RWPE2 (cell line): ENCODE results near the gene MFNG.

ENCODE experiments used
- ATAC-seq: fragments of 200-7000 bp; cut with Tn5 transposase; 3 replicates; pipeline ENCODE4 v1.9.1; 2021; ENCODE audit warnings: low read depth
- DNase-seq: peaks from one replicate; pipeline ENCODE4 v3.0.0-alpha.2; 2020; ENCODE audit warnings: low spot score
- H3K27ac ChIP-seq: fragments of 450-650 bp; 2 replicates; pipeline ENCODE4 v1.5.1; 2017; ENCODE audit warnings: mild to moderate bottlenecking; ENCODE audit not compliant: poor library complexity, severe bottlenecking
- H3K27me3 ChIP-seq: fragments of 250-450 bp; sonication (Bioruptor Pico); 2 replicates; pipeline ENCODE4 v1.5.1; 2021; ENCODE audit warnings: mild to moderate bottlenecking, moderate library complexity; ENCODE audit not compliant: insufficient read depth, poor library complexity, severe bottlenecking
- H3K36me3 ChIP-seq: fragments of 250-450 bp; sonication (Bioruptor Pico); 2 replicates; pipeline ENCODE4 v1.5.1; 2020; ENCODE audit warnings: low read depth, mild to moderate bottlenecking, moderate library complexity
- H3K4me1 ChIP-seq: fragments of 250-450 bp; sonication (Bioruptor Pico); 2 replicates; pipeline ENCODE4 v1.5.1; 2021; ENCODE audit warnings: mild to moderate bottlenecking, moderate library complexity; ENCODE audit not compliant: insufficient read depth, poor library complexity, severe bottlenecking
- H3K4me3 ChIP-seq: fragments of 250-450 bp; sonication (Bioruptor Pico); 2 replicates; pipeline ENCODE4 v1.5.1; 2021; ENCODE audit warnings: mild to moderate bottlenecking, moderate library complexity; ENCODE audit not compliant: severe bottlenecking
- H3K9me3 ChIP-seq: fragments of 250-450 bp; sonication (Bioruptor Pico); 2 replicates; pipeline ENCODE4 v1.5.1; 2021; ENCODE audit warnings: mild to moderate bottlenecking, moderate library complexity; ENCODE audit not compliant: severe bottlenecking
- TF ChIP-seq, protein P1 (sequence below): fragments of 450-650 bp; IDR thresholded peaks from one replicate; pipeline ENCODE4 v1.5.1; 2017; ENCODE audit warnings: mild to moderate bottlenecking, moderate library complexity; ENCODE audit not compliant: poor library complexity, severe bottlenecking

Gene MFNG

DNA sequence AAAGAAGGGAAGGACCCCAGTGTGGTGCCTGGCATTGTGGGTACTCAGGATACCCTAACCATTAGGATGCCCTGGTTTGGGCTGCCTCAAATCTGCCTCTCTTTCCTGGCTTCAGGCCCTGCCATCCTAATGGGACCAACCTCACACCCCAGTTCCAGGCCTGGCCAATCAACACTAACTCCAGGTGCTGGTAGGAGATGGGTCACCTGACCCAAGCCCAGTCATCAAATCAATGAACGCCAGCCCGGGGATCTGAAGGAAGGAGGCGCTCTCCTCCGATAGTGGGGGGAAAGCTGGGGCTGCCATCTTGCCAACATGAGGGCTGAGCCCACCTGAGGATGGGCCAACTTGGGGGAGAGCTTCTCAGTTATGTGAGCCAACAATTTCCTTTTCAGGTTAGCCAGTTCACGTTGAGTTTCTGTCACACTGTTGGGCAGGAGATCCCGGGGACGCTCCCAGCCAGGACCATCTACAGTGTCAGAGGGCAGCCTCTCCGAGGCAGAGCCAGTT is 12.7 kb downstream of the MFNG start:
- H3K36me3 ChIP-seq, result no peaks in the 10 kb centered on the region
- H3K9me3 ChIP-seq, result no peaks in the 10 kb centered on the region
- no peaks in the 10 kb centered on the region for H3K4me1 ChIP-seq
- H3K27me3 ChIP-seq, result no peaks in the 10 kb centered on the region
- no peak for ATAC-seq
- H3K4me3 ChIP-seq, result no peak overlapping the region
- TF ChIP-seq, protein P1, sequence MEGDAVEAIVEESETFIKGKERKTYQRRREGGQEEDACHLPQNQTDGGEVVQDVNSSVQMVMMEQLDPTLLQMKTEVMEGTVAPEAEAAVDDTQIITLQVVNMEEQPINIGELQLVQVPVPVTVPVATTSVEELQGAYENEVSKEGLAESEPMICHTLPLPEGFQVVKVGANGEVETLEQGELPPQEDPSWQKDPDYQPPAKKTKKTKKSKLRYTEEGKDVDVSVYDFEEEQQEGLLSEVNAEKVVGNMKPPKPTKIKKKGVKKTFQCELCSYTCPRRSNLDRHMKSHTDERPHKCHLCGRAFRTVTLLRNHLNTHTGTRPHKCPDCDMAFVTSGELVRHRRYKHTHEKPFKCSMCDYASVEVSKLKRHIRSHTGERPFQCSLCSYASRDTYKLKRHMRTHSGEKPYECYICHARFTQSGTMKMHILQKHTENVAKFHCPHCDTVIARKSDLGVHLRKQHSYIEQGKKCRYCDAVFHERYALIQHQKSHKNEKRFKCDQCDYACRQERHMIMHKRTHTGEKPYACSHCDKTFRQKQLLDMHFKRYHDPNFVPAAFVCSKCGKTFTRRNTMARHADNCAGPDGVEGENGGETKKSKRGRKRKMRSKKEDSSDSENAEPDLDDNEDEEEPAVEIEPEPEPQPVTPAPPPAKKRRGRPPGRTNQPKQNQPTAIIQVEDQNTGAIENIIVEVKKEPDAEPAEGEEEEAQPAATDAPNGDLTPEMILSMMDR, result no peak
- DNase-seq, result no peak
- H3K27ac ChIP-seq, result no peak overlapping the region

DNA sequence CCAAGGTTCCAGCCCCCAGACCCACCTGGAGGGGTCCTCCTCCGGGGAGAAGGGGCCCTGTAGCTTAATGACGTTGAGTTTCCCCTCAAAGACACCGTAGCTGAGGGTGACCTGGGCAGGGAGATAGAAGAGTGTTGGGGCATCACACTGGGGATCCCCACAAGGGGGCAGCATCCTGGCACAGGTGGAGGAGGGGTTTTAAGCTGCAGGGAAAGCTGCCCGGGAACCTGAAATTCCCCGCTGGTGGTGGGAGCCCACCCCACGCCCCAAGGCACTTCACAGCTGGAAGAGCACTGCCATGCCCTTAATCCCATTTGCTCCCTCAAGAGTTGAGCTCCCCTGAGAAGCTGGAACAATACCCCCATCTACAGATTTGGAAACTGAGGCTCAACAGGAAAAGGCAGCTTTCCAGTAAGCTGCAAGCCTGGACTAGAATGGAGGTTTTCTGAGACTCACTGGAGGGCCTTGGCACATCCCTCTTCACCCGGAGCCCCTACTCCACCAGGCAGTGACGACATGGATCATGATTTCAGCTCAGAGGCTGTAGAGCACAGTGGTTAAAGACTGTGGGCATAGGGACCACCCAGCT is 13.7 kb downstream of the MFNG start:
- H3K9me3 ChIP-seq, result no peaks in the 10 kb centered on the region
- no peaks in the 10 kb centered on the region for H3K4me1 ChIP-seq
- ATAC-seq (no peak), DNase-seq (no peak)
- TF ChIP-seq, protein P1, result peak; percentile 64
- no peak overlapping the region for H3K4me3 ChIP-seq
- no peaks in the 10 kb centered on the region for H3K27me3 ChIP-seq
- H3K27ac ChIP-seq, result no peak overlapping the region
- H3K36me3 ChIP-seq, result no peaks in the 10 kb centered on the region

DNA sequence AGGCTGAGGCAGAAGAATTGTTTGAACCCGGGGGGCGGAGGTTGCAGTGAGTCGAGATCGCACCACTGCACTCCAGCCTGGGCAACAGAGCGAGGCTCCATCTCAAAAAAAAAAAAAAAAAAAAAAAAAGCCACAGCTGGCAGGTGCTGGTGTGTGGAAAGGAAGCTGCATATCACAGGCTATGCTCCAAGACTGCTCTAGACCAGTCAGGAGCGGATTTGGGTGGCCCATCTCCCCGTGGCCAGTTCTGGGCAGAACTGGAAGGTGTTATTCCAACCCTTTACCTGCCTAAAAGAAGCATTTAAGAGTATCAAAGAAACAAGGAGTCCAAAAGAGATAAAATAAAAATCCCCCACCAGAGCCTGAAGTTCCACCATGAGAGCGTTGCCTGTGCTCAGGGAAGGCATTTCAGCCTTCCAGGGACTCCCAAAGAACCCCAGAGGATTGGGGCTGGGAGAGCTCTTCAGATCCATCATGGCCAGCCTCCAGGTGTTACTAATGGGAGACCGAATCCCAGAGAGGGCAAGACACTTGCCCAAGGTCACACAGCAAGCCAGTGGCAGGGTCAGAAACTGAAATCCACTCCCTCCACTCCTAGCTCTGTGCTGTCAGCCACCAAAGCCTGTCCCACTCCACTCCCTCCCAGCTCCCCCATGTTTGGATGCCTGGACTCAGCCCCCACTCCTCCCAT is 14.3 kb downstream of the MFNG start:
- DNase-seq (no peak), ATAC-seq (no peak)
- Histone ChIP-seq H3K4me3 (no peak overlapping the region), H3K36me3 (no peaks in the 10 kb centered on the region), H3K27me3 (no peaks in the 10 kb centered on the region), H3K4me1 (no peaks in the 10 kb centered on the region), H3K27ac (no peak overlapping the region), H3K9me3 (no peaks in the 10 kb centered on the region)
- TF ChIP-seq, protein P1, result no peak

DNA sequence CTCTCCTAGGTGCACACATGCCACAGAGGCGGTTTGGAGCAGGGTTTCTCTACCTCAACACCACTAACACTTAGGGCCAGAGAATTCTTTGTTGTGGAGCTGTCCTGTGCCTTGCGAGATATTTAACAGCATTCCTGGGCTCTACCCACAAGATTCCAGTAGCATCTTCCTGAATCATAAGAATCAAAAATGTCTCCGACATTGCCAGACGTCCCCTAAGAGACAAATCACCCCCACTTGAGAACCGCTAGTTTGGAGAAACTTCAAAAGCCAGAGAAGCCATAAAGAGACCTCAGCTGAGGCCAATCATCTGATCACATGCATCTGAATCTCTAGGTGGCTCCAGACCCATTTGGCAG is 16.1 kb downstream of the MFNG start:
- no peaks in the 10 kb centered on the region for H3K4me1 ChIP-seq
- H3K27me3 ChIP-seq, result no peaks in the 10 kb centered on the region
- H3K9me3 ChIP-seq, result no peaks in the 10 kb centered on the region
- ATAC-seq, result no peak
- TF ChIP-seq, protein P1, result no peak
- H3K36me3 ChIP-seq, result no peaks in the 10 kb centered on the region
- H3K4me3 ChIP-seq, result no peak overlapping the region
- H3K27ac ChIP-seq, result no peak overlapping the region
- DNase-seq, result no peak
